GM12864 (cell line): ENCODE data around the gene RIMBP2.

Source experiments
- DNase-seq: peaks from one replicate; pipeline ENCODE4 v3.0.0-alpha.2; 2011; ENCODE audit warnings: low read depth
- H3K4me3 ChIP-seq: 2 replicates; pipeline ENCODE4 v1.5.1; 2011; ENCODE audit warnings: mild to moderate bottlenecking, low read depth, low read length, control low read depth
- CTCF ChIP-seq: IDR thresholded peaks from 2 replicates; pipeline ENCODE4 v1.5.1; 2011; ENCODE audit warnings: low read depth, mild to moderate bottlenecking, moderate library complexity, low read length, control low read depth, inconsistent platforms; ENCODE audit errors: missing control alignments

The RIMBP2 gene

GRCh38 chr12:130498589-130499385 lies 217.3 kb downstream of the RIMBP2 start:
- DNase-seq, result no peak
- no peak overlapping the region for H3K4me3 ChIP-seq
- TF ChIP-seq CTCF, result no peak

GRCh38 chr12:130497991-130498390 lies 218.1 kb downstream of the RIMBP2 start:
- no peak for DNase-seq
- no peak for TF ChIP-seq CTCF
- H3K4me3 ChIP-seq, result no peak overlapping the region

- no peak for TF ChIP-seq CTCF
- no peak overlapping the region for H3K4me3 ChIP-seq
- DNase-seq, result no peak
Observed at GRCh38 chr12:130497321-130497720, 218.8 kb downstream of the RIMBP2 start.

GRCh38 chr12:130496516-130497120 lies 219.5 kb downstream of the RIMBP2 start:
- H3K4me3 ChIP-seq, result no peak overlapping the region
- TF ChIP-seq CTCF, result no peak
- no peak for DNase-seq

- no peak overlapping the region for H3K4me3 ChIP-seq
- DNase-seq, result no peak
- TF ChIP-seq CTCF, result no peak
Observed at GRCh38 chr12:130495156-130495555, 220.9 kb downstream of the RIMBP2 start.

GRCh38 chr12:130494736-130495135 lies 221.4 kb downstream of the RIMBP2 start:
- TF ChIP-seq CTCF, result no peak
- H3K4me3 ChIP-seq, result no peak overlapping the region
- no peak for DNase-seq

- H3K4me3 ChIP-seq, result no peak overlapping the region
- no peak for DNase-seq
- TF ChIP-seq CTCF, result no peak
Observed at GRCh38 chr12:130493951-130494350, 222.1 kb downstream of the RIMBP2 start.
